NCI-H1105 (cell line): ENCODE results near the gene UPK2.

ENCODE experiments used
- DNase-seq: peaks from one replicate; lab custom pipeline; 2025; lab: John Stamatoyannopoulos, UW

UPK2 gene

DNA sequence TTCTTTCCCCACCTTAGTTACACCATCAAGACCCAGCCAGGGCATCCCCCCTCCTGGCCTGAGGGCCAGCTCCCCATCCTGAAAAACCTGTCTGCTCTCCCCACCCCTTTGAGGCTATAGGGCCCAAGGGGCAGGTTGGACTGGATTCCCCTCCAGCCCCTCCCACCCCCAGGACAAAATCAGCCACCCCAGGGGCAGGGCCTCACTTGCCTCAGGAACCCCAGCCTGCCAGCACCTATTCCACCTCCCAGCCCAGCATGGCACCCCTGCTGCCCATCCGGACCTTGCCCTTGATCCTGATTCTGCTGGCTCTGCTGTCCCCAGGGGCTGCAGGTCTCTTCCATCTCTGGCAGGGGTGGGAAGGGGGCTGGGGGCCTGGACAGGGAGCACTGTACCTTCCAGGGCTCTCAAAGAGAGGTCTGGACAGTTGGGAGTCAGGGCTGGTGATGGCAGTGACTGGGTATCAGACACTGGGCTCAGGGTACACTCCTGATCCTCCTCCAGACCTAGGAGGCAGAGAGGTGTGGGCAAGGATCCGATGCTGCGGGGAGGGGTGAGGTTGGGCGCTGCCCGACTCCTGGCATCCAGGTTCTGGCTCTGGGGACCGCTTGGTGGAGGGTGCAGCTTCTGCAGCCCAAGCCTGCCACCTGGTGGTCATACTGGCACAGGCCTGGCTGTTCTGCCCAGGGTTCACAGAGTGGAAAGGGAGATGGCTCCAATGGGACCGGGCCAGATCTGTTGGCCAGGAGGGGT is at the start of gene UPK2:
Gene UPK2 (plus strand): TSS at position 205 of the 753 bp plus-strand sequence. CDS start 53 bp downstream, at position 258.
- peak; percentile 95 for DNase-seq

- peak; percentile 91 for DNase-seq
These were observed 48.8 kb upstream of the UPK2 start for GRCh38 chr11:118907051-118908042.

DNA sequence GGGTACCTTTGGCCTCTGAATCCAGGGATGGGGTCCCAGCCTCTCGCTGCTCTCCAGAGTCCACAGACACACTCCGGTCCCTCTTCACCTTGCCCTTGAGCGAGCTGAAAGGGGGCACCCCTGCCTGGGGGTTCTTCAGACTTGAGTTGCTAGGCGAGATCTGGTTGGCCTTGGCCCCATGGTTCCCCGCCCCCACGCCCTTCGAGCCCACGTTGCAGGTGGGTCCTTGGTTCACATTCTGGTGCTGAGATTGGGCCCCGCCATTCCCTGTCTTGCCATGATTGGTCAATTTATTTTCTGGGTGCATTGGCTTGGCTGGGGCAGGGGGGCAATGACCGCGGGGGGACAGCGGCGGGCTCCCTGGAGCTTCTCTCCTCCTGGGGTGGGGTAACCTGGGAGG is 47.8 kb upstream of the UPK2 start:
- DNase-seq: no peak

DNA sequence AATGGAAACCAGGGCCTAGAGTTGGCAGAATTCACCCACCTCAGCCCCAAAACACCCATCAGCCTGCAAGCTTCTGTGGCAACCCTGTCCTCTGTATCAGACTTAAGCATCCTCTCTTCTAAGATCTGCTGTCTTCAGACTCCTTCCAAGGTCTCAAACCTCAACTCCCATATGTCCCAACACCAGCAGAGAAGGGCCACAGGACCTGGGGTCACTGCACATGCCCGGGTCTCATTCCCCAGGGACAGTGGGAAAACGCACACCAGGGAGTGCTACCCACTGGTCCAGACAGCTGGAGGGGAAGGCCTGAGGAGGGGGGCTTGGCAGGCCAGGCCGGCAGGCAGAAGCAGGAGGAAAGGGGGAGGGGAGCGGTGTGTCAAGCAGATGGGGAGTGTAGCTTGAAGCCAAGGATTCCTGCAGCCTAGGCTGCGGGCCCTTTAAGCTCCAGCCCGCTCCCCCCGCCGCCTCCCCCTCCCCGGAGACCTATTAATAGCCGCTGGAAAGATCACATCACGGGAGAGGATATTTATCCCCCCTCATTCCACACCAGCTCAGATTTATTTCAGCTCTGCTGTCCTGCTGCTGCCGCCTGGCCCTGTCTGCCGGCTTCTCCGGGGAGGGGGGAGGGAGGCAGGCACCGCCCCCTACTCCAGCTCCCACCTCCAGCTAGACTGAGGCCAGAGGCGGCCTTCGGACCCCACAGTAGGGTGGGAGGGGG is 47.0 kb upstream of the UPK2 start:
- peak; percentile 35 for DNase-seq

- DNase-seq: no peak
These were observed 46.3 kb upstream of the UPK2 start for GRCh38 chr11:118909619-118910308.

GRCh38 chr11:118910309-118911112 is 45.6 kb upstream of the UPK2 start:
- DNase-seq: no peak

DNA sequence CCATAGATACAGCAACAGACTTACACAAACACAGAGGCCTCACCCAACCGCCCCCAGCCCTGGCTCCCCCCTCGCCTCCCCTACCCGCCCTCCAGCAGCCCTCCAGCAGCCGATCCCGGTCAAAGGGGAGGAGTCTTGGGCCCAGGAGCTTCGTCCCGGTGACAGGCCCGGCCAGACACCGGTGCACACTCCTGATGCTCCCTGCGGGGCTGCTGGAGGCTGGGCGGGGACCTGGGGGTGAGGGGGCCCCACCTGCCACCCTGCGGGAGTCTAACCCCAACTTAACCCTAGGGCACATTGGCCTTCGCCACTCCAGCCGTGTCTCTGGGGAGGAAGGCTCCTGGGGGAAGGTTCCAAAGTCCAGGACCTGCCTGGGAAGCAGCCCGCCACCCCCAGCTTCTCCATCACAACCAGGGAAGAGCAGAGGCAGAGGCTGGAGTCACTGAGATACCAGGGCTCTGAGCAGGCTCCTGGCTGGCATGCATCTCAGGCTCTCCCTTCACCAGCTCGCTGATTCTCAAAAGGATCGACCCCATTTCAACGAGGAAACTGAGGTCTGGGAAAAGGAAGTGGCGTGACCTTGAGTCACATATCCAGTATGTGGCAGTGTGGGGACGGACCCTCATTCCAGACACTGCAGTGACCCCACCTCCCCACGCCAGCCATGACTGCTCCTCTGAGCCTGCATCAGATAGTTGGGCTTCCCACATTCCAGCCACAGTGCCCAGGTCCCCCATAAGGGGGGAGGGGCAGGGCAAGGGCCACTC is 44.8 kb upstream of the UPK2 start:
- DNase-seq: no peak

GRCh38 chr11:118911880-118912741 is 44.0 kb upstream of the UPK2 start:
- no peak for DNase-seq

GRCh38 chr11:118912742-118913410 is 43.2 kb upstream of the UPK2 start:
- DNase-seq: no peak

DNA sequence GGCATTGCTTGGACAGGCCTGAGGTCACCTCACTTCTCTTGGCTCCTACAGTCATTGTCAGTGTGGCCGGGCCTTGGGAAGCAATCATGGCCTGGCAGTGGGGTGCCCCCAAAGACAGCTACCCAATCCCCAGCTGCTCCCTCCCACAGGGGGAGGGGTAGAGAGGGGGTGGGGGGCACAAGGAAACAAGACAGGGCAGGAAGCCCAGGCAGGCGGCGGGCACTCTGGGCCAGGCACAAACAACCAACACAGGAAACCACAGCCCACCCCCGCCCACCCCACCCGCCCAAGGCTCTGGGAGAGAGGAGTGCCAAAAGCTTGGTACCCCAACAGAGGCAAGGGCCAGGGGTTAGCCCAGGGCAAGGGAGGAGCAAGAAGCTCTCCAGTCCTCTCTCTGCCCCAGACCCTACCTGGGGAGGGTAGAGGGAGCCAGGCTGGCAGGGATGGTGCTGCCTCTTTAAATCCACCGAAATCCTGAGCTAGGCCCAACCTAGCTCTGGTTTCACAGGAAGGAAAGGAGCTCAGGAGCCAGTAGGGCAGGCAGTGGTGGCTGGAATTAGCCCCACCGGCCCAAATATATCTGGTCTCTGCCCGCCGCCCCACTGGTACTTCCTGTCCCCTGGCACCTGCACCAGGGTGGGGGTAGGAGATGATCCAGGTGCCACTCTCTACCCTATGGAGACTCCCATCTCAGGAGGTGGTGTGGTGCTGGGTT is 42.5 kb upstream of the UPK2 start:
- no peak for DNase-seq

DNA sequence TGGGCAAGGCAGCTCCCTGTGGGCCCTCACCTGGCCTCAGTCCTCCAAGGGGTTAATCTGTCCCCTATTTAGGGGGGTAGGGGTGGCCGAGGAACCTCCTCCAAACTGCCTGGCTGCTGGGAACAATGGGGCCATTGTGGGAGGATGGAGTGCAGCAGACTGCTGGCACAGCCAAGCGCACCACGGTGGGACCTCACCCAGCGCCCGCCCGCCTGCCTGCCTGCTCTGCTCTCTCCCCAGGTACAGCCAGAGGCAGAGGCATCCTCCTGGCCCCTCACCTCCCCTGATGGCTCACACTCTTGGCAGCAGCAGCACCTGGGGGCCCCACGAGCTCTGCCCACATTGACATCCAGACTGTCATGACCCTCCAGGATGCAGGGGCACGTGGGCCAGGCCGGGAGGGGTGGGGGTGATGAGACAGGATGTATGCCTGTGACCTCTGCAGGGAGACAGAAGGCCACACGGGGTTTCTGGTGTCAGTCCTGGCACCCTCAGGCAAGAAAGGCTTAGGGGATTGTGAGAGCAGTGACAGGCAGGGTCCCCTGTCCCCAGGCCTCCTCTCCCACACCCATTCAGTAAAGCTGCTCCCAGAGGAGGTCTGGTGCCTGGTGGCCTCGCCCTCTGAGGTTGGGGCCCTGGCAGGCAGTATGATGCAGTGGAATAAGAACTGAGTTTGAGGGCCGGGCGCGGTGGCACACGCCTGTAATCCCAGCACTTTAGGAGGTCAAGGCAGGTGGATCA is 41.8 kb upstream of the UPK2 start:
- DNase-seq: no peak

DNA sequence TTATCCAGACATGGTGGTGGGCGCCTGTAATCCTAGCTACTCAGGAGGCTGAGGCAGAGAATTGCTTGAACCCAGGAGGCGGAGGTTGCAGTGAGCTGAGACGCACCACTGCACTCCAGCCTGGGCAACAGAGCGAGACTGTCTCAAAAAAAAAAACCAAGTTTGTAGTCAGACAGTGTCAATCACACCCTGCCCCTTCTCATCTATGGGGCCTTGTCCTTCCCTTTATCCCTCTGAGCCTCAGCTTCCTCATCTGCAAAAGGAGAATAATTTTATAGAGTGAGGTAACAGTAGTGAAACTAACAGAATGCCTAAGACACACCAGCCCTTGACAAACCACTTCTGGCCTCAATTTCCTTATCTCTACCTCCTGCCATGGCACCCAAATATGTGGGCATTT is 41.1 kb upstream of the UPK2 start:
- DNase-seq: no peak

DNA sequence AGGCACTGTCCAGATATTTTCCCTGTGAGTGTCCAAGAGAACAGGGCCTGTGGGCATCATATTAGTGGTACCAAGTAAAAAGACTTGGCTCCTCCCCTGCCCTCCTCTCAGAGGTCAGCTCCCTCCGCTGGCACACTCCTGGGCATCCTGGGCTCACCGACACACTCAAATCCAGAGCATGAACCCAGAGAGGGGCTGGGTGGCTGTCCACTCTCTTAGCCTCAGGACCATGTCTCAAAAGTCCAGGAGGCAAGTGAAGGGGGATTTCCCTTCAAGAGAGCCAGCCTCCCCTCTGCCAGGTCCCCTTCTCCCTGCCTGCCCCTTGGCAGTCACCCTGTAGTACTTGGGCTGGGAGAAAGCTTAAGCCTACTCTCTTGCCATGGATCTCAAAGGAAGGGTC is 40.7 kb upstream of the UPK2 start:
- DNase-seq: no peak

GRCh38 chr11:118915941-118916841 is 39.9 kb upstream of the UPK2 start:
- DNase-seq: no peak

- DNase-seq: no peak
These were observed 39.2 kb upstream of the UPK2 start for GRCh38 chr11:118916842-118917388.
